NCI-H128 (cell line): ENCODE measurements around the gene PTPN14.
"Not testable (repeated sequence)": the region's sequence is repeated elsewhere in the genome, so short reads cannot be mapped to it uniquely, and the experiment has no call there.

Experiments used
- DNase-seq: peaks from one replicate; lab custom pipeline; 2025; ENCODE audit not compliant: unreplicated experiment; lab: John Stamatoyannopoulos, UW

The PTPN14 gene

DNA sequence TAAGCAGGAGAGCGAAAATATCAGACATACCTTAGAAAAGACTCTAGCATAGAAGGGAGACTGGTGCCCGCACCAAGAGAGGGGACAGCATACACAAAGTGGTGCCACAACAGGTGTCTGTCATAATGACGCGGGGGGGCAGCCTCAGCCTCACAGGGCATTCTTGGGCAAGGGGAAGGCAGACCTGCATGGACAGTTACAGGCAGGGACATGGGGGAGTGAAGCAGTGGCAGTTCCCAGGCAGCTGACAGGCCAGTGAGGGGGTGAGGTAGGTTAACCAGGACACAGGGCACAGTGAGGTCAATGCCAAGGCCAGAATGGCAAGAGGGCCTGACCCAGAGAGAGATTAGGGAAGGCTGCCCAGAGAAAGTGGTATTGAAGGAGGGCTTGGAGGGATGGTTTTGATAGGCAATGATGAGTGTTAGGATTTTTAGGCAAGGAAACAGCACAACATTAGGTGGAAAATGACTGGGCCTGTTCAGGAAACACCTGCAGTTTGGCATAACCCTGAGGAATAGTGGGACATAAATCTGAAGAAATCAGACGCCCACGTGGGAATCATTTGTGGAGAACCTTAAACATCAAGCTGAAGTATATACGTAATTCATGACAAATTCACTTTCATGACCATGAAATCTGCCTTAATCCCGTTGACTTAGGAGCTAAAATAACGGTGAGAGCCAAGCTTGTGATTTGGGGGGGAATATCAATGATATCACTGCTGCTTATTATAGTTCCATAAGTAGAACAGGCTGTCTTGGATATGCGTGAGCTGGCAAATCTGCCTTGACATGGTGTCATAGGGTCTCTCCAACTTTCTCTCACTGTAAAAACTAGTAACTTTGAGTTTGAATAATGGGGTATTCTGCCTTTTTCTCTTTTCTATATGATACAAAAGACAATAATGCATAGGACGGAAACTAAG is 8.9 kb downstream of the PTPN14 start:
- DNase-seq, result no peak

DNA sequence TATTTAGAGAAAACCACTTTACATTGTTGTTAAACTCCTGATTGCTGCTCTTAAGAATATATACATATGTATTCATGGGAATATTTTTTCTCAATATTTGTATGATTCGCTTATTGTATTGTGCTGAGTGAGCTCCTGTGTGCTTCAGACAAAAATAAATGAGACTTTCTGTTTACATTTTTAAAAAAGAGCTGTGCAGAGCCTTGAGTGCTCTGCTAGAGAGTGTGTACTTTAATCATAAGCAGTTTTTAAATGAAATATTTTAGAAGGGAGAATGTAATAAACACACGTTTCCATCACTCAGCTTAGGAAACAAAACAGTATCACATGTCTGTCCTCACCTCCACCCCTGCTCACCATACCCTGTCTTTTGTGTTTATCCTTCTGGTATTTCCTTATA is 9.7 kb downstream of the PTPN14 start:
- no peak for DNase-seq

DNA sequence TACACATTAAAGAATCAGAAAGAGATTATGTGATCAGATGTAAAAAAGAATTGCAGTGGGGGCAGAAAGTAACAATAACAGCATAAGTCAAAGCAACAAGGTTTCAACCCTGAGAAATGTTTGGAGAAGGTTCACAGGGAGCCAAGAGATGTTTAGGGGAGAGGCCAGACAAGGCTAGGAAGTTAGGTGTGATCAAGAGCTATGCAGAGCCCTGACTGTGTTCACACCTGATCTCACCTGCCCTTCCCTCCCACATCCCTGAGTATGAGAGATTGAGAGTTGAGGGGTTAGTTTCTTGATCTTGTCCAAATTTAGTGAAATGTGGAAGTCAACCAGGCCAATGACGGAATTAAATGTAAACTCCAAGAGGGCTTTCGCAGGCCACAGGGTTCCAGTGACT is 10.2 kb downstream of the PTPN14 start:
- no peak for DNase-seq

DNA sequence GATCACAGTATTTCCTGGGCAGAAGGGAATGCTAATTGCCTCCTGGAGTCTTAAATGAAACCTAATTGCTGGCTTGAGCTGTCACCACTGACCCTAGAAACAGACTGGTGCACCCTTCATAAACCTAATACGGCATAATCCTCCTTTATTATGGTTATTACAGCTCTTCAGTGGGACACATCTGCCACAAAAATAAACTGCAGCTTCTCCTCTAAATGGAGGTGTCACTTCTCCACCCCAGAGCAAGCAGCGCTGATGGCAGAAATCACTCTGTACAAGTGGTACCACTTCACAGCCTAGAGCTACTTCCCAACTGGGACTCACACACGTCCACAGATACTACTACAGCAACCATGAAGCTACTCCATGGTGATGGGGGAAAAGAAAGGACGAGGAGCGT is 11.1 kb downstream of the PTPN14 start:
- no peak for DNase-seq

DNA sequence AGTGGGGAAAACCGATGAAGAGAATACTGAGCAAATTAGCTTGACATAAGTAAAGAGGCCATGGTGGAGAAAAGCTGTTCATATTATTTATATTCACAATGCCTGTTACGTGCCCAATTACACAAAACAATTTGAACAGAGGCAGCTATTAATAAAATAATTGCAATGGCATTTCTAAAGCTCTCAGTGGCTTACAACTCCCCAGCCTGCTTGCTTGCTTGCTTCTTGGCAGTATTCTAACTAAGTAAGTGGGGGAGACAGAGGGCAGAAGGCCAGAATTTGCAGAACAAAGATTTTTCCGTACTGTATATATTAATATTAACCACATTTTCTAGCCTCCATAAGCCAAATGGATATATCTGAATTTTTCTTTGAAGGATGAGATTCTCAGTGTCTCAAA is 12.9 kb downstream of the PTPN14 start:
- no peak for DNase-seq

DNA sequence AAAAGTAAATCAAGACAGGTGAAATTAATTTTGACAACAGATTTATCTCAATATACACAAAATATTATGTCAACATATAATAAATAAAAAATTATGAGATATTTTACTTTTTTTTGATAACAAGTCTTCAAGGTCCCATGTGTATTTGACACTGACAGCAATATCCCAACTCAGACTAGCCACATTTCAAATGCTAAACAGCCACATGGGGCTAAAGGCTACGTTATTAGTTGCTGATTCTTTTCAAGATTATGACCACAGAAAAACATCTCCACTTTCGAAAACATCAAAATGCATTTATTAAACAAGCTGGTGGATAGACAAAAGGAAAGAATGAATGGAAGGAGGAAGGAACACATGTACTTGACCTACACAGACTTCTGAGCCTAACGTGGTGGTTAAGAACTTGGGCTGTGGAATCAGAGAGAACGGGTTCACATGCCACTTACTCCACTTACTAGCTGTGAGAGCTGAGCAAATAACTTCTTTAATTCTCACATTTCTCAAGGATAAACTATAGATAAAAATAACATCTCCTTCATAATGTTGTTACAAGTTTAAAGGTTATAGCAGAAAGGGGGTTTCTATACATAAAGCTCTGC is 13.4 kb downstream of the PTPN14 start:
- DNase-seq, result no peak

DNA sequence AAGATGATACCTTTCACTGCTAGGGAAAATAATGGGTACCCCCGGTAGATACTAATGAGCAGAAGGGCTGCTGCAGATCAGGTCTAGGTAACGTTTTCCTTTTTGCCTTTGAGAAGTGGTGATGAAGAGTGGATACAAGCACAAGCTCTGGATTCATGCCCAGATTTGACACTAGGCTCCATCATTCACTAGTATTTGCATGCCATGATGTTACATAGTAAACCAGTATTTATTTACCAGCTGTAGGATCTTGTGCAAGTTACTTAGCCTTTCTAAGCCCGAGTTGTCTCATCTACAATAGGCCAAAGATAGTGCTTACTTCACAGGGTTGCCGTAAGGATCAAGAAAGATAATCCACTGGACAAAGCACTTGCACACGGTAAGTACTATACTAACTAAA is 14.2 kb downstream of the PTPN14 start:
- no peak for DNase-seq

DNA sequence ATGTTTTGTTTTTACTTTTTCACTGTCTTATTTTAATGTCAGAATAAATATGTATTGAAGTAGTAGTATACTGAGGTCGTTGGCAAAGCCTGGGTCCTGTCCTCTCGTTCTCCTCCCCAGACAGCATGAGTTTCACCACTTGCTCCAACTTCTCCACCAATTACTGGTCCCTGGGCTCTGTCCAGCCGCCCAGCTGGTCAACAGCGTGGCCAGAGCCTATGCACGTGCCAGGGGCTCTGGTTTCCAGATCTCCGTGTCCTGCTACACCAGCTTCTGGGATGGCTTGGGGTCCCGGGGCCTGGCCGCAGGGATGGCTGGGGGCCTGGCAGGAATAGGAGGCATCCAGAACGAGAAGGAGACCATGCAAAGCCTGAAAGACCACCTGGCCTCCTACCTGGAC is 19.3 kb downstream of the PTPN14 start:
- no peak for DNase-seq

DNA sequence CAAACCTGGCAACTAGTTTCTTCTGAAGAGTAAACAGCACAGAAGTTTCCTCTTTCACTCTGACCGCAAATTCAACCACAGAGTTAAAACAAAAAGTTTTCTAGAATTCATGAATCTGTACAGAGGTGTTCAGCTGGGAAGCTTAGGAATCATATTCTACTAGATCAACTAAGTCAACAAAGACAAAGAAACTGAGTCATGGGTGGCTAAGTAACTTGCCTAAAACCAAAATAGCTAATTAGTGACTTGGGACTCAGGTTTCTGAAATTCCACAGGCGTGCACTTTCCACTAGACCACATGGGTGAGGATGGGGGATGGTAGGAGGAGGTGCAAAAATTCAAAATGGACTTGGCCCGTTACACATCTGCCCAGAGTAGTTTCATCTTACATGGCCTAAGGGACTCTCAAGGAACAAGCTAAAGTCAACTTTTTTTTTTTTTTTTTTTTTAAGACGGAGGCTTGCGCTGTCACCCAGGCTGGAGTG is 25.8 kb downstream of the PTPN14 start:
- no peak for DNase-seq

DNA sequence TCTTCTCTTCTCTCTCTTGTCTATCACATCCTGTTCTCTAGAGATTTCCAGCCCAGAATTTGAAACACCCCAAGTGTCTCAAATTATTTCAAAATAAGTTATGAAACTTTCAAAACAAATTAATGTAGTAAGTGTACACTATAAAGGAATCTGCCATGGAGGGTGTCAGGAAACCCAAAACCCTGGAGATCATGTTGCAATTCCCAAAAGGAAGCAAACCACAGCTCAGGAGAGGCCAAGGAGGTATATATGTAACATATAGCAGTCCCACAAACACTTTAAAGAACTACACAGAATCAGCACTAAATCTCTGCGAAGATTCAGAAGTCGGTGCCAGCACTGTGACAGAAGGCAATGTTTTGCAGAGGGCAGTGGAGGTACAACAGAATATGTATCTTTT is 26.6 kb downstream of the PTPN14 start:
- no peak for DNase-seq

DNA sequence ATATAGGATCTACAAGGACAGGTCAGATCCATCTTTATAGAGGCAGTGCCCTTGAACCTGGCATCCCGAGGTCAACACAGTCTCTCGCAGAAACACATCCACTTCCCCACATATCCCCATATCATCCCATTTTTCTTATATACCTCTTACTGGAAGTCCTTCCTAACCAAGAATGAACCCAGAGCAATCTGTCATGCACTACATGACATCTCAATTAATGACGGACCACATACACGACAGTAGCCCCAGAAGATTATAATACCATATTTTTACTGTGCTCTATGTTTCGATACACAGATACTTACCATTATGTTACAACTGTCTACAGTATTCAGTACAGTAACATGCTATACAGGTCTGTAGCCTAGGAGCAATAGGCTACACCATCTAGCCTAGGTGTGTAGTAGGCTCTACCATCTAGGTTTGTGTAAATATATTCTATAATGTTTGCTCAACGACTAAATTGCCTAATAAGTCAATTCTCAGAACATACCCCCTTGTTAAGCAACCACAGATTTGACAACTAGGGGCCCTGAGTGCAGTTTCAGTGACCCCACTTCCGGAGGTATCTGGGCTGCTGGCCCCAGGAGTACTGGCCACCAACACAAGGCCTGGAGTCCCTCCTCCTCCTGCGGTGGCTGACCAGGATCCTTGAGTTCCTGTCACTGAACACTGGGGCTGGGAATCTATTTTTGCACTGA is 28.1 kb downstream of the PTPN14 start:
- DNase-seq, result no peak

DNA sequence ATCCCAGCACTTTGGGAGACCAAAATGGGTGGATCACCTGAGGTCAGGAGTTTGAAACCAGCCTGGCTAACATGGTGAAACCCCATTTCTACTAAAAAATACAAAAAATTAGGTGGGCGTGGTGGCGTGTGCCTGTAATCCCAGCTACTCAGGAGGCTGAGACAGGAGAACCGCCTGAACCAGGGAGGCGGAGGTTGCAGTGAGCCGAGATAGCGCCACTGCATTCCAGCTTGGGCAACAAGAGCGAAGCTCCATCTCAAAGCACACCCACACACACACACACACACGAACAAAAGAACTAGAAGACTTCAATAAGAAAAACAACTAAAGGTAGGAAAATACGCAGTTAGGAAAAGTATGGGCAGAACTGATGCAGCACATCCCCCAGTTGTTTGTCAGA is 29.9 kb downstream of the PTPN14 start:
- not testable (repeated sequence) for DNase-seq

DNA sequence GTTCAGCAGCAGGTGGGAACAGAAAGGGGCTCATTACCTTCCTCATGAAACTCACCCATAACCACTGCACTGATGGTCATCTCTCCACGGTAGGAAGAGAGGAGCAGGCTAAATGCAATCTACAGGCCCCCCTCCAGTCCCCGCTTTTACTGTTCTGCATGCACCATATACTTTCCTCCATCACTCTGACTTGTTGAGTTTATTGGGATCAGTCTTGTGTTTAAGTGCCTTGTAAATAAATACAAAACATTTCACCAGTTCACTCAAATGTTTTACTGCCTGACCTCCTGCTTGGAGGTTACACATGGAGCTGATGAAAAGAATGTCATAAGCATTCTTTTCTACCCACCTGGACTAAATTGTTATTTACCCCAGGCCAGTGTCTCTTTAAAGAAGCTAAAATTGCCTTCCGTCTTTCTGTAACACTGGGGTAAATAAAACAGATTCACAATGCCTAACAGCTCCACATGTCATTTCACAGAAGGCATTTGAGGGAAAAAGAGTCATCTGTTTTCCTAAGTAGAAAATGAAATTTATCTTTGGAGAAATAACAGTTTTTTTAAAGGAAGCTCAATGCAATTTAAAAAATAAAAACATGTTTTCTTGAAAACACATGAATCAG is 30.7 kb downstream of the PTPN14 start:
- no peak for DNase-seq

DNA sequence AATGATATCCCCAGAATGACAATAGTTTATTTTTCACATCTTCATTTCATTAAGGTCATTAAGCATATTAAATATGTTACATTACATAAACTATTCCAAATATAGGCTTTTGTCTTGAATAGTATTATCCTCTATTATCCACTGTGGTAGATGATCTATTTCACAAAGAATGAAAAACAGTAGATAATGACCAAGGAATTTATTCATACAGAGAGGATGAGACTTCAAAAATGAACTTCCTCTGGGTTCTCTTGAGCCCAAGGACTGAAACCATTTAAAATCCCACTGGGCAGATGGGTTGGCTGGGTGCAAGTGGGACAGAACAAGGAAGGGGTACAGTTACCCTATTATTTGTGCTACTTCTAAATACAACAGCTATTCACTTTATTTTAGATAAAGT is 33.0 kb downstream of the PTPN14 start:
- no peak for DNase-seq

DNA sequence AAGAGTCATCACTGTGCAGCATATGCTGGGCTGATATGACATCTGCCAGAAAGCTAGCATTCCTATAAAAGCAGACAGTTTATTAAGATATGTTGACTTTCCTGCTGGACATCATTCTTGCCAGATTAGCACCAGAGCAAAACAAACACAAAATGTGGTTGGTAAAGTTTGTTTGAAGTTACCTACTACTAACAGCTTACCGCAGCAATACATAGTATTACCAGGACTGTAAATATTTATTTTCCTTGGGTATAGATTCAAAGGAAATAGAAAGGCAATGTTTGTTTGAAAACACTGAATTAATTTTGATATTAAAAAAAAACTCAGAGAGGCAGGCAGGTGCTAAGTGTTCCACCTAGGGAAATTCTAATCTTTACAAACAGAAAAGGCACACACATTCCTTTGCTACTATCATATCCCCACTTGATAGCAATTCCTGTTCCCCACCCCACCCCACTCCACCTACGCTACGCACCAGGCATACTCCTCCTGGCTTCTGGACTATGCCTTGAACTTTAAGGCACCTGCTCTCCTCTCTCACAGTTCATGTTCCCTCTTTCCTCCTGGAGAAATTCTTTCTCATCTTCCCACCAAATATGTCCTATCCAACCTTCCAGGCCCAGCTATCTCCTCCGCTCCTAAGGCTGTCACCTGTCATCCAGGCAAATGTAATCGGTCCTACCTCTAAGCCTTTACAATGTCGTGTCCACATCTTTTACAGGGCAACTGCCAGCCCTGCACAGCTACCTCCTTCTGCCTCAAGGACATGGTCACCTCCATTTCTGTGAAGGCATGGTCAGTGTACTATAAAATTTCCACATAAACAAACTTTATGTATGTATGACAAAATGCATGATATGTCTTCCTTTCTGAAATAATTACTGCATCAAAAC is 34.7 kb downstream of the PTPN14 start:
- no peak for DNase-seq

DNA sequence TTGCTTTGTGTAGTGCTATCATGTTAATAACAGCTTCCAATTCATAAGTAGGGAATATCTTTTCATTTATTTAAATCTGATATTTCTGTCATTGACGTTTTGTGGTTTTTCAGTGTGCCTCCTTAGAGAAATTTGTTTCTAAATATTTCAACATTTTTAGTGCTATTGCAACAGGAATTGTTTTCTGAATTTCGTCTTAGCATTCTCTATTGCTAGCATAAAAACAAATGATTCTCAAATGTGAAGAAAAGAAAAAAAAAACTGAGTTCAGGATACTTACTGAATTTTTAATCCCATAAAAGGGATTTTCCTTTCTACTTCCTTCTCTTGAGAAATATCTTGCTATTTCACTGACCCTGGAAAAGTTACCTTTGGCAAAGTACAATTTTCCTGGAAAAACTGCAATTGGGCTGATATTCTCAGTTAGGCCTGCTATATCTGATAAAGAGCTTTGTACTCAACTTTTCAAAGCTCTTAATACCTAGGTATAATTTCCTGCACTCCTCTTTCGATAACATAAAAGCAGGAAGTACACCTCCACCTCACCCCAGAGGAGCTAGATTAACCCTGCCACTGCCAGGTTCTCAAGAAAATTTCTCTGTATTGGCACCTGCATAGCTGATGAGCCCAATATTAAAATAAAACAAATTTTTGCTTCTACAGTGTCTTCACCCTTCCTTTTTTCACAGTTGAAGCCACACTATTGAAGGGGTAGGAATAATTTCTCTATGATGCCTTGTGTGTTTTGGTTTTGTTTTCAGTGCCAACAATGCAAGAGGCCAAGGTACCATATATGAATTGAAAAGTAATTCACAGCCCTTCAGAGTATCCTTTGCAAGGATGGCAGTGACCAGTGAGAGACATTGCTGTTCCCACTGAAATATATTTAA is 35.6 kb downstream of the PTPN14 start:
- DNase-seq, result no peak

DNA sequence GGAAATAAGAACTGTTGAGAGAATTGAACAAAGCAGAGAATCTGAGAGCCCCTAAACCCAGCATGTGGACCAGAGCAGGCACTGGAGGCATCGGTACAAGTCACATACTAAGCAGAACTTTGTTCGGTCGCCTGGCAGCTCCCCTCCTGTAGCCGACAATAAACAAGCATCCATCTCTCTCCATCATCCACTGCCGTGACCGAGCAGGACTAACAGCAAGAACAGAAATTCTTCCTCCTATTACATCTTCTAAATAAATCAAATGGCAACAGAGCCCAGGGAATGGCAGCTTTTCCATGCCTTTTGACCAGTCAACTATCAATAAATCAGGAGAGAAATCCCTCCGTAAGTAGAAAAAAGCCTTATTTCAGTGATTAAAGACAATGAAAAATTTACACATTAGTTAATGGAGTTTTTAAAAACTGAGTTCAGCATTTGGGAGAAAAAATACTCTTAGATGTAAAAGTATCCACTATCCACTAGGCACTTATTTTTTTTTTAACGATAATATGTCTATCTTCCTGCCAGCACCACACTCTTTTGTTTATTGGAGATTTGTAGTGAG is 36.5 kb downstream of the PTPN14 start:
- no peak for DNase-seq

DNA sequence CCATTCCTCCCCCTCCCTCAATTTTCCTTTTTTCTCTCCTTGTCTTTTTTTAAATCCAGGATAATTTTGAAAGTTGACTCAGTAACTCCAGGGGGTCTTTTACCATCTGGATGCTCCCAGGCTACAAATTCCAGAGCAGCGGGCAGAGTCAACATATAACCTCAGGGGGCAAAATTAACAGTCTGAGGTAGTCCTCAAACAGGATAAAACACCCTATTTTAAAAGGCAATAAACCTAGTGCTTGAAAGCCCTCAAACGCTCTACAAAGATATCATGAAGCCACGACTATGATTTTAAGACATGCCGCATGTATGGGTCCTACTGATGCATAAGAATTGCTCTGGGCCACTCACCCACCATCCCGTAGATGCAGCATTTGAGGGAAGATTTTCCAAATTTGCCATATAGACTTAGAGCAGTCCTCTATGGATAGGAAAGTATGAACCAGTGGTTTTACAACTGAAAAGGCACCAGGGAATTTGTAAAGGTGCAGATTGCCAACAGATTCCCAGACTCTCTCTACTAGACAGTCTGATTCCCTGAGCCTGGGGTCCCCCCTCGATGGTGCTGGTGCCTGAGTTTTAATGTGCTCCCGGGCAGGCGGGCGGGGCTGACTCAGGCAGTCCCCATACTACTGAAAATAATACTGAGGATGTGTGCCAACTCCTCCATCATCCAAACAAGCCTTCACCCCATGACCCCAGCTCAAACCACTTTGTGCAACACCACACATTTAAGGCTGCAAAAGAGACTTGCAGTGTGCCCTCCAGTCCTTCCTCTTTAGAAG is 37.2 kb downstream of the PTPN14 start:
- no peak for DNase-seq
